Mesodermal cell (in vitro differentiated cells): ENCODE data around the gene RNF112.

Source experiments
- H3K27ac ChIP-seq: 2 replicates; pipeline ENCODE4 v1.7.0; 2013; ENCODE audit warnings: mild to moderate bottlenecking, low read depth, low read length, moderate library complexity; ENCODE audit not compliant: severe bottlenecking
- H3K36me3 ChIP-seq: 2 replicates; pipeline ENCODE4 v1.7.1; 2013; ENCODE audit warnings: mild to moderate bottlenecking, low read length, moderate library complexity; ENCODE audit not compliant: control insufficient read depth, insufficient read depth
- H3K4me1 ChIP-seq: one replicate; pipeline ENCODE4 v1.7.1; 2013; ENCODE audit warnings: mild to moderate bottlenecking, low read length; ENCODE audit not compliant: insufficient read depth, control insufficient read depth, poor library complexity, severe bottlenecking
- H3K4me3 ChIP-seq: 2 replicates; pipeline ENCODE4 v1.7.0; 2013; ENCODE audit warnings: low read length, control low read depth, mild to moderate bottlenecking; ENCODE audit not compliant: insufficient read depth, poor library complexity, severe bottlenecking; ENCODE audit errors: extremely low read depth
- H3K9me3 ChIP-seq: 2 replicates; pipeline ENCODE4 v1.7.1; 2013; ENCODE audit warnings: mild to moderate bottlenecking, low read length, moderate library complexity; ENCODE audit not compliant: control insufficient read depth
- WGBS, 2 experiments: methylation state at CpG; one replicate each; pipeline ENCODE4 v1.1.5; 2013; ENCODE audit warnings: missing lambda C conversion rate in 2 of 2; ENCODE audit not compliant: insufficient coverage in 2 of 2; 5-methylcytosine and 5-hydroxymethylcytosine counted together

The RNF112 gene

DNA sequence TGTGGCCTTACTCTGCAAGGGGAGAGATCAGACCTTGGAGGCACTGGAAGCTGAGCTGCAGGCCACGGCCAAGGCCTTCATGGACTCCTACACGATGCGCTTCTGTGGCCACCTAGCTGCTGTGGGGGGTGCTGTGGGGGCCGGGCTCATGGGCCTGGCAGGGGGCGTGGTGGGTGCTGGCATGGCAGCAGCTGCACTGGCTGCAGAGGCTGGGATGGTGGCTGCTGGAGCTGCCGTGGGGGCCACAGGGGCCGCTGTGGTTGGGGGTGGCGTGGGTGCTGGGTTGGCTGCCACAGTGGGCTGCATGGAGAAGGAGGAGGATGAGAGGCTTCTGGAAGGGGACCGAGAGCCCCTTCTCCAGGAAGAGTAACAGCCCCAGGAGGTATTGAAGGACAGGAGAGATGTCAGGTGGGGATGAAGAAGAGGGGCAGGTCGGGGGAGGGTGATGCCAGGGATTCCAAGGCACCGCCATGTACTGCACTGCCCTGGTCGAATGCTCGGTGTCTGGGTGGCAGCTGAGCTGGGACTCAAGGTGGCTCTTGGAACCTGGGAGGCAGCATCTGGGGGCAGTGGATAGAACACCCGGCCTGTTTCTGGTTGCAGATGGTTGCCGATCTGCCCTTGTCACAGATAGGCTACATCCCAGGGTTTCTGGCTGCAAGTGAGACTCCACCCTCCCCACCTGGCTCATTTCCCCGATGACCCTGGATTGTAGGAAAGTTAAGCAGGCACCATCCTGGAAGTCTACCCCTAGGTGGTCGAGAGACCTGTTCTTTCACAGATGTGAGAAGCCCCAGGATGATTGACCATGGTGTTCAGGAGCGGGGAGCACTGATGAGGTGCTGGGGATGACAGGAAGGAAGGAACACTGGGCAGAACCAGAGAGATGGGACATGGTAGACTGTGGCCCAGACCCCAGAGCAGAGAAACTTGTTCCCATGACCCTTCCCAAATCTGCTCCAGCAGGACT, 5.1 kb downstream of the RNF112 start:
- no peaks in the 10 kb centered on the region for H3K4me1 ChIP-seq
- WGBS, 2 experiments, result 89 to 92% methylated on average over 10 to 17 of the region's 18 CpGs

DNA sequence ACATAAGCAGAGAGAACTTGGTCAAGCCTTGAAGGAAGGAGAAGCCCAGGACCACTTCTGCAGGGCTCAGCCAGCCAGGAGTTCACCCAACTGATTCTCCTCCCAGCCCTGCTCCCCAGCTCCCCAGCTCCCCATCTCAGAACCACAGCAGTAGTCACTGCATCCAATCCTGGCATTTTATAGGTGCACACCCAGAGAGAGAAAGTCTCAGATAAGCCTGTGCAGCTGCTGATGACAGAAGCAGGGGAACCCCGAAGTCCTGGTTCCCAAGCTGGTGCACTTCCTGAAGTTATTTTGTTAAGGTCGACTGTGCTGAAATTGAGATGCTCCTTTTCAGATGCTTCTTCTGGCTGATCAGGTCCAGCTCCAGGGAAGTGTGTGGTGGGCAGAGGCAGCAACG, 6.6 kb downstream of the RNF112 start:
- H3K4me1 ChIP-seq, result no peaks in the 10 kb centered on the region
- H3K36me3 ChIP-seq, result no peaks in the 10 kb centered on the region
- H3K27ac ChIP-seq, result no peak overlapping the region
- WGBS, 2 experiments, result 83 to 87% methylated on average over 3 of the region's 3 CpGs
- H3K9me3 ChIP-seq, result no peaks in the 10 kb centered on the region
- no peak overlapping the region for H3K4me3 ChIP-seq

More for the DNA sequence above, 5.1 kb downstream of the RNF112 start:
- no peaks in the 10 kb centered on the region for H3K36me3 ChIP-seq
- no peak overlapping the region for H3K4me3 ChIP-seq
- no peak overlapping the region for H3K27ac ChIP-seq
- no peaks in the 10 kb centered on the region for H3K9me3 ChIP-seq

DNA sequence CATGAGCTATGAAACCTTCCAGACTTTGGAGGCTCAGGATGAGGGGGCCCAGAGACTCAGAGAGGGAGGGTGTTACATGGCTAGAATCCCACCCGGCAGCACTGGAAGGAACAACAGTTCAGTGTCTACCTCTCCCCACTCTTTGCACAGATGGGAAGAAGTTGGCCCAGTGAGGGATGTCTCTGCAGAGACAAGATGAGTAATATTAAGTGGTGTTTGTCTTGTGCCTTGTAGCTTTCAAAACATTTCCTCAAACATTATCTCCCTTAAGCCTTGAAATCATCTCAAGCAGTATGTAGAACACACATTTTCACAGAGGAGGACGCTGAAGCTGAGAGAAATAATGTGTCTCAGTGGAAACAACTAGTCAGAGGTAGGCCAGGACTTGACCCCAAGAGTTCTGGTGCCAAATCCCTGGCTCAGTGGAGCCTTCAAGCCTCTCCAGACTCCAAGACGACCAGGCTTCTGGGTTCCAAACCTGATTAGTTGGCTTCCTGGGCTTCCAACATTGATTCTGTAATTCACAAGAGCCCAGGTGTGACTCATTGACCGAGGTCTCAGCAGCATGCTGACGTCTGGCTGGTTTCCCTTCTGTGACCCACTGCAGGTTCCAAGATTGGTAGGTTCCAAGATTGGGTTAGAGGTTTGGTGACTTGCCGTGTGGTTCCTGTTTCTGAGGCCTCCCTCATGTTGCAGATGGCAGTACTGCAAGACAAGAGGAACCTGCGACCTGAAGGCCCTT, 7.4 kb downstream of the RNF112 start:
- no peaks in the 10 kb centered on the region for H3K36me3 ChIP-seq
- H3K27ac ChIP-seq, result no peak overlapping the region
- no peak overlapping the region for H3K4me3 ChIP-seq
- 82 to 87% methylated on average over 6 of the region's 7 CpGs for WGBS, 2 experiments
- H3K9me3 ChIP-seq, result no peaks in the 10 kb centered on the region
- H3K4me1 ChIP-seq, result no peaks in the 10 kb centered on the region

GRCh38 chr17:19421219-19421618, 10.2 kb downstream of the RNF112 start:
- Histone ChIP-seq H3K4me3 (no peak overlapping the region), H3K27ac (no peak overlapping the region)
- 80% methylated on average over 1 of the region's 4 CpGs; no CpG with 5 or more reads in 1 of the 2 experiments for whole genome bisulfite sequencing, 2 experiments

GRCh38 chr17:19421926-19422325, 10.9 kb downstream of the RNF112 start:
- H3K27ac ChIP-seq, result no peak overlapping the region
- no peaks in the 10 kb centered on the region for H3K9me3 ChIP-seq
- no peak overlapping the region for H3K4me3 ChIP-seq
- 86 to 95% methylated on average over 2 to 4 of the region's 6 CpGs for WGBS, 2 experiments
- no peaks in the 10 kb centered on the region for H3K4me1 ChIP-seq
- H3K36me3 ChIP-seq, result no peaks in the 10 kb centered on the region

More at GRCh38 chr17:19421219-19421618, 10.2 kb downstream of the RNF112 start:
- Histone ChIP-seq H3K36me3 (no peaks in the 10 kb centered on the region), H3K9me3 (no peaks in the 10 kb centered on the region), H3K4me1 (no peaks in the 10 kb centered on the region)

DNA sequence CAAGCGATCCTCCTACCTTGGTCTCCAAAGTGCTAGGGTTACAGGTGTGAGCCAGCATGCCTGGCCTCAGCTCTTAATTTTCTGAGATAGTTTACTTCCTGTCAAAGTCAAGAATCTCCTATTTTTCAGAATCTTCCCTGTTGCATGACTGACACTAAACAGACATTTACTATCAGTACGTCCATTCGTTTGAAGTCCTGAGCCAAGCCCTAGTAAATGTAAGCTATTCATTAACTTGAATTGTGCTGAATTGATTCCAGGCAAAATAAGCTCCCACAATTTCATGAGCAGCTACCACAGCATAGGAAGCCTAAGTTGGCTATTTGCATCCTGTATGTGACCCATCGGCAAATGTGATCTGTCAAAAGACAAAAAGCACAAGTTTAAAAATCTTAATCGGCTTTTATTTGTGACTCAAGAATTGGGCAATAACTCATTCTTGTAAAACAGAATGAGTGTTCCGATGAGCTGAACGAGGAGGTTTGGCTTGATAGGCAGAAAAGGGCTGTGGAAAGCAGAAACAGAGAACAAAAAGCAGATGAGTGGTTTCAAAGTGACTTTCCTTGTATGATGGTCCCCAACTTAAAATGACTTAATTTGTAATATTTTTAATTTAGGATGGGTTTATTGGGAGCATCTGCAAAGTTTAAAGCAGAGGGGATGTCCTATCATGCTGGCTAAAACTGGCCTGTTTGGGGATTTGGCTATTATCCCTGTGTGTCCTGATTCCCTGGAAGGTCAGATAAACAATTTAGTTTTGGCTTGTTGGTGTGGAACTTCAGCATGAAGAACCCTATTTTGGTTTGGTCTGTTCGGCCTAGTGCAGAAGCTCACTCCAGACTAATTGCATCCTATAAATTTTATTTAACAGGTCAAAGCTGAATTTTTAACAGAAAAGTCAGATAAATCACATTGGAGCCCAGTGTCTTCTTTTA, 14.2 kb downstream of the RNF112 start:
- Histone ChIP-seq H3K4me1 (no peaks in the 10 kb centered on the region), H3K36me3 (no peaks in the 10 kb centered on the region), H3K9me3 (no peaks in the 10 kb centered on the region), H3K27ac (no peak overlapping the region), H3K4me3 (no peak overlapping the region)
- 93 to 94% methylated on average over 5 of the region's 8 CpGs for WGBS, 2 experiments

GRCh38 chr17:19426631-19427030, 15.6 kb downstream of the RNF112 start:
- no peaks in the 10 kb centered on the region for H3K36me3 ChIP-seq
- no peak overlapping the region for H3K4me3 ChIP-seq
- H3K4me1 ChIP-seq, result no peaks in the 10 kb centered on the region
- WGBS, 2 experiments, result 70% methylated on average over 1 of the region's 5 CpGs; no CpG with 5 or more reads in 1 of the 2 experiments
- no peaks in the 10 kb centered on the region for H3K9me3 ChIP-seq
- no peak overlapping the region for H3K27ac ChIP-seq

DNA sequence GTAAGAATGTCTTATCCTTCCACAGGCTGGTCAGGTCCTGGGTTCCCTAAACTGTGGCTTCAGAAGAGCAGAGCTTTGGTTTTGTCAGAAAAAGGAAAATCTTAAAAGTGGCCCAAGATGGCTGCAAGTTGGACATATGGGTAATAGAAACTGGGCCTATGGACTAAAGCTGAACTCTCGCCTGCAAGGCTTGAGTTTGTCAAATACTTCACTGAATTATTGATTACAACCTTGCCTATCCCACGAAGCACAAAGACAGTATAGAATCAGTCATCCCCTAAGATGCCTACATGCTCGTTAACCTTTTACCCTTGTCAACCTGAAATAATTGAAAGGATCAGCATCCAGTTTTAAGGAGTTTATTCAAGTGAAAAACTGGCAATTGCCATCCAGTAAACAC, 20.7 kb downstream of the RNF112 start:
- Histone ChIP-seq H3K9me3 (no peaks in the 10 kb centered on the region), H3K27ac (no peak overlapping the region), H3K4me1 (no peaks in the 10 kb centered on the region), H3K4me3 (no peak overlapping the region), H3K36me3 (no peaks in the 10 kb centered on the region)
- 67 to 100% methylated on average over 1 to 2 of the region's 3 CpGs for WGBS, 2 experiments

GRCh38 chr17:19433255-19433654, 22.2 kb downstream of the RNF112 start:
- 39 to 67% methylated on average over 2 to 3 of the region's 5 CpGs for WGBS, 2 experiments
- Histone ChIP-seq H3K36me3 (no peaks in the 10 kb centered on the region), H3K4me3 (no peak overlapping the region), H3K9me3 (no peaks in the 10 kb centered on the region), H3K27ac (no peak overlapping the region), H3K4me1 (no peaks in the 10 kb centered on the region)

GRCh38 chr17:19433727-19434340, 22.8 kb downstream of the RNF112 start:
- 88 to 100% methylated on average over 1 of the region's 2 CpGs for WGBS, 2 experiments
- Histone ChIP-seq H3K9me3 (no peaks in the 10 kb centered on the region), H3K36me3 (no peaks in the 10 kb centered on the region), H3K4me1 (no peaks in the 10 kb centered on the region), H3K27ac (no peak overlapping the region), H3K4me3 (no peak overlapping the region)
